ENCODE data around the gene ACSL4.

Gene ACSL4

DNA sequence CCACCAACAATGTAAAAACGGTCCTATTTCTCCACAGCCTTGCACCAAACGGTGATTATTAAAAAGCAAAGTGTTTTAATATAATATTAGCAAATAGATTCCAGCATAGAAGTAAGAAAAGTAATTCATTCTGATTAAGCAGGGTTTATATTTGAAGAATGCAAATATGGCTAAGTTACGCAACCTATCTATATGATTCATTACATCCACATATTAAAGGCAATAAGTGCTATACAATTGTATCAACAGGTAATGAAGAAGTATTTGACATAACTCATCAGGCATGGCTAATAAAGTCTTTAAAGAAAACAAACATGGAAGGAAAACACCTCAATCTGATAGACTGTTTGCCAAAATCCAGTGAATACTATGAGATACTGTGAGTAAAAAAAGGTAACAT is 137.0 kb downstream of the ACSL4 start:
- DNase-seq (ENCODE audit: low read depth) = no peak

All from stromal cell of bone marrow (primary cell).